VCaP (cell line): Measurements from ENCODE around the gene GABRB2.

ENCODE experiments used
- H3K27ac ChIP-seq: fragments of 450-650 bp; 2 replicates; pipeline ENCODE4 v1.5.1; 2017
- CTCF ChIP-seq: fragments of 450-650 bp; conservative IDR thresholded peaks from 2 replicates; pipeline ENCODE4 v1.5.1; 2017; ENCODE audit warnings: mild to moderate bottlenecking, moderate library complexity

GABRB2 gene

GRCh38 chr5:161421067-161421466 lies 125.5 kb downstream of the GABRB2 start:
- H3K27ac ChIP-seq, result no peak overlapping the region
- TF ChIP-seq CTCF, result no peak

DNA sequence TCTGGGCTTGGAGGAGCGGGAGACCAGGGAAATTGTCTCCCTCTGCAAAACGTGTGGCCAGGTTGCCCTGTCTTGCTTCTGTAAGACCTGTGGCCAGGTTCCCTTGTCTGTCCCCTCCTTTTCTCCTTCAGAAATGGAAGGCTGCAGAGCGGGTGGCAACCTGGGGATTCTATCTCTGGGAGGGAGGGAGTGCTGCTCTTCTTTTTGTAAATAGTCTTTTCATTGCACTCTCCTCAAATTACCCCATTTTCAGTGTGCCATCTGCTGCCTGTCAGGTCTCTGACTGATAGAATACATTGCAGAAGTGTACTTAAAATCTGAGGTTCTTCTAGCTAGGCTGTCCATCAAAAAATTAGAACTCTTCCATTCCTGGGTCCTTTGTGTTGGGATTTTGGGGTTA lies 126.0 kb downstream of the GABRB2 start:
- no peak for TF ChIP-seq CTCF
- no peak overlapping the region for H3K27ac ChIP-seq

DNA sequence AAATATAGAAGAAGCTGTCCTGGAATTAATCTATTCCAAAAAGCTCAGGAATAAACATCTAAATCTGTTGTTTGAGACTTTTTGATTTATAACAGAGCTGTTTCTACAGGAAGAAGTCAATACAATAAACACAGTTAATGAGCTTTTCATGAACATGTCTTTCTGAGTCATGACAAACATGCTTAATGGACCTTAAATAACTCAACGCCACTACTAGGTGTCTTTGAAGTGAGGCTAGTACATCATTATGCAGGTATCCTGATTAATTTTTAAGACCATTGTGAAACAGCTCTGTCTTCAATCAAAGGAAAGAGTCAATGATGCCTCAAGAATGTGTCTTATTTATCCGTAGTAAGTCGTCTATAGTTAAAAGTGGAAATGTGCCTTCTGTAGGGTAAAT lies 131.6 kb downstream of the GABRB2 start:
- TF ChIP-seq CTCF, result no peak
- H3K27ac ChIP-seq, result no peak overlapping the region

GRCh38 chr5:161414037-161414436 lies 132.5 kb downstream of the GABRB2 start:
- H3K27ac ChIP-seq, result no peak overlapping the region
- TF ChIP-seq CTCF, result no peak

DNA sequence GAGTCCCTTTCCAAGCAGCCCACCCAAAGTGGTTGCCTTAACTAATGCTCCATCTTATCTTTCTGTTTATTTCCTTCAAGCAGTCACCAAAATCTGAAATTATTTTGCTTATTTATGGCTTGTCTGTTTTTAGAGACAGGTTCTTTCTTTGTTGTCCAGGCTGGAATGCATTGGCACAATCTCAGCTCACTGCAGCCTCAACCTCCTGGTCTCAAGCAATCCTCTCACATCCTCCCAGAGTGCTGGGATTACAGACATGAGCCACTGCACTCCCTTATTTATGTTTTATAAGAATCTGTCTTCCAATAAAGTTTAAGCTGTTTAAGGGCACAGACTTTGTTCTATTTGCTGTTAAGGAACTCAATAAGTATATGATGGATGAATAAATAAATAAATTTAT lies 133.7 kb downstream of the GABRB2 start:
- TF ChIP-seq CTCF, result no peak
- no peak overlapping the region for H3K27ac ChIP-seq

DNA sequence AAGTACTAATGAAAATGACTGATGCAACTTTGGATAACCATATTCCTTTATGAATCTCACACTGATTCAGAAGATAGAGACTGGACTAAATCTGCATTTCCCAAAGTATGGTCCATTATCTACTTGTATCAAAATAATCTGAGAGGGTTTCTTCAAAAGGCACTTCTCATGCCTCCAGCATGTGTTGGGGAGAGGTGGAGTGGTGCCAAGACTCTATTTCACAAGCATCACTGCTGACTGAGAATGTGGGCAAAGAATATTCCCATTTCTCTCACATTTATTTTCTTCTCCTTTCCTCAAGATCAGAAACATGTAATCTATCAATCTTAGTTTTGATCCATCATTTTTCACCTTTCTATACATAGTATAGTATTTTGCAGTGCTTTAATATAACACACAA lies 135.4 kb downstream of the GABRB2 start:
- no peak for TF ChIP-seq CTCF
- H3K27ac ChIP-seq, result no peak overlapping the region

- H3K27ac ChIP-seq, result no peak overlapping the region
- no peak for TF ChIP-seq CTCF
Observed at GRCh38 chr5:161410640-161411039, 135.9 kb downstream of the GABRB2 start.

GRCh38 chr5:161409471-161409870 lies 137.1 kb downstream of the GABRB2 start:
- no peak for TF ChIP-seq CTCF
- no peak overlapping the region for H3K27ac ChIP-seq
